ENCODE measurements around the gene TOB1. TPM values are rescaled to one million over a fixed set of nuclear protein-coding genes. Genes with fewer than 3 reads are reported as not detected.

The TOB1 gene
- polyA plus RNA-seq, 1 donor, result 112 TPM

- peaks cover 4% of the 10 kb centered on the region for H3K27me3 ChIP-seq (ENCODE audit: control insufficient read depth, insufficient read depth, low read length)
- no peak overlapping the region for H3K27ac ChIP-seq (ENCODE audit: low read length)
- peaks cover 9% of the 10 kb centered on the region for H3K4me1 ChIP-seq (ENCODE audit: control insufficient read depth, insufficient read depth, low read length)
- H3K36me3 ChIP-seq (ENCODE audit: control insufficient read depth, insufficient read depth, low read length), result no peaks in the 10 kb centered on the region
- DNase-seq, result no peak
- WGBS (ENCODE audit: insufficient coverage, low lambda C conversion rate), result no CpG with 5 or more reads among the region's 29 CpGs
- peaks cover 2% of the 10 kb centered on the region for H3K9me3 ChIP-seq (ENCODE audit: control insufficient read depth, low read depth, low read length)
- H3K4me3 ChIP-seq (ENCODE audit: low read length), result no peak overlapping the region
These were observed 26.4 kb downstream of the TOB1 start for GRCh38 chr17:50839591-50840310.

GRCh38 chr17:50837980-50838954 is 27.9 kb downstream of the TOB1 start:
- H3K27me3 ChIP-seq (ENCODE audit: control insufficient read depth, insufficient read depth, low read length), result peaks cover 7% of the 10 kb centered on the region
- peaks cover 12% of the 10 kb centered on the region for H3K4me1 ChIP-seq (ENCODE audit: control insufficient read depth, insufficient read depth, low read length)
- no peak overlapping the region for H3K4me3 ChIP-seq (ENCODE audit: low read length)
- H3K36me3 ChIP-seq (ENCODE audit: control insufficient read depth, insufficient read depth, low read length), result no peaks in the 10 kb centered on the region
- H3K27ac ChIP-seq (ENCODE audit: low read length), result no peak overlapping the region
- H3K9me3 ChIP-seq (ENCODE audit: control insufficient read depth, low read depth, low read length), result peaks cover 2% of the 10 kb centered on the region
- WGBS (ENCODE audit: insufficient coverage, low lambda C conversion rate), result no CpG with 5 or more reads among the region's 21 CpGs
- no peak for DNase-seq

GRCh38 chr17:50837286-50837979 is 28.7 kb downstream of the TOB1 start:
- DNase-seq, result no peak
- H3K4me1 ChIP-seq (ENCODE audit: control insufficient read depth, insufficient read depth, low read length), result peaks cover 12% of the 10 kb centered on the region
- H3K36me3 ChIP-seq (ENCODE audit: control insufficient read depth, insufficient read depth, low read length), result no peaks in the 10 kb centered on the region
- peaks cover 4% of the 10 kb centered on the region for H3K9me3 ChIP-seq (ENCODE audit: control insufficient read depth, low read depth, low read length)
- no CpG with 5 or more reads among the region's 7 CpGs for WGBS (ENCODE audit: insufficient coverage, low lambda C conversion rate)
- no peak overlapping the region for H3K27ac ChIP-seq (ENCODE audit: low read length)
- peaks cover 7% of the 10 kb centered on the region for H3K27me3 ChIP-seq (ENCODE audit: control insufficient read depth, insufficient read depth, low read length)
- no peak overlapping the region for H3K4me3 ChIP-seq (ENCODE audit: low read length)

GRCh38 chr17:50836826-50837225 is 29.3 kb downstream of the TOB1 start:
- no peak overlapping the region for H3K27ac ChIP-seq (ENCODE audit: low read length)
- H3K36me3 ChIP-seq (ENCODE audit: control insufficient read depth, insufficient read depth, low read length), result no peaks in the 10 kb centered on the region
- H3K27me3 ChIP-seq (ENCODE audit: control insufficient read depth, insufficient read depth, low read length), result peaks cover 7% of the 10 kb centered on the region
- WGBS (ENCODE audit: insufficient coverage, low lambda C conversion rate), result no CpG with 5 or more reads among the region's 11 CpGs
- DNase-seq, result no peak
- peaks cover 4% of the 10 kb centered on the region for H3K9me3 ChIP-seq (ENCODE audit: control insufficient read depth, low read depth, low read length)
- H3K4me1 ChIP-seq (ENCODE audit: control insufficient read depth, insufficient read depth, low read length), result peaks cover 12% of the 10 kb centered on the region
- no peak overlapping the region for H3K4me3 ChIP-seq (ENCODE audit: low read length)

- no peaks in the 10 kb centered on the region for H3K36me3 ChIP-seq (ENCODE audit: control insufficient read depth, insufficient read depth, low read length)
- WGBS (ENCODE audit: insufficient coverage, low lambda C conversion rate), result no CpG with 5 or more reads among the region's 39 CpGs
- peaks cover 7% of the 10 kb centered on the region for H3K27me3 ChIP-seq (ENCODE audit: control insufficient read depth, insufficient read depth, low read length)
- peaks cover 12% of the 10 kb centered on the region for H3K4me1 ChIP-seq (ENCODE audit: control insufficient read depth, insufficient read depth, low read length)
- no peak within 1 kb of the TSS for H3K27ac ChIP-seq (ENCODE audit: low read length)
- peak within 1 kb of the TSS; percentile 24 for H3K4me3 ChIP-seq (ENCODE audit: low read length)
- DNase-seq, result peak in 1 of 2 donors; percentile 53
- H3K9me3 ChIP-seq (ENCODE audit: control insufficient read depth, low read depth, low read length), result peaks cover 4% of the 10 kb centered on the region
These were observed 30.6 kb downstream of the TOB1 start, which contains the start of gene WFIKKN2 for GRCh38 chr17:50835301-50836234. TSS of gene WFIKKN2 (plus strand) at chr17:50835586. CDS start at chr17:50835938, 352 bp downstream.

- Histone ChIP-seq H3K27ac (ENCODE audit: low read length) (no peak overlapping the region), H3K9me3 (ENCODE audit: control insufficient read depth, low read depth, low read length) (peaks cover 4% of the 10 kb centered on the region), H3K36me3 (ENCODE audit: control insufficient read depth, insufficient read depth, low read length) (no peaks in the 10 kb centered on the region), H3K4me3 (ENCODE audit: low read length) (peak overlapping the region; percentile 24), H3K4me1 (ENCODE audit: control insufficient read depth, insufficient read depth, low read length) (peaks cover 12% of the 10 kb centered on the region), H3K27me3 (ENCODE audit: control insufficient read depth, insufficient read depth, low read length) (peaks cover 7% of the 10 kb centered on the region)
- no CpG with 5 or more reads among the region's 38 CpGs for WGBS (ENCODE audit: insufficient coverage, low lambda C conversion rate)
- DNase-seq, result peak in 1 of 2 donors; percentile 53
These were observed 31.5 kb downstream of the TOB1 start for GRCh38 chr17:50834429-50835300.

GRCh38 chr17:50833510-50834428 is 32.4 kb downstream of the TOB1 start:
- H3K27ac ChIP-seq (ENCODE audit: low read length), result no peak overlapping the region
- no peak for DNase-seq
- WGBS (ENCODE audit: insufficient coverage, low lambda C conversion rate), result no CpG with 5 or more reads among the region's 38 CpGs
- no peak overlapping the region for H3K4me3 ChIP-seq (ENCODE audit: low read length)
- peaks cover 12% of the 10 kb centered on the region for H3K4me1 ChIP-seq (ENCODE audit: control insufficient read depth, insufficient read depth, low read length)
- peaks cover 4% of the 10 kb centered on the region for H3K9me3 ChIP-seq (ENCODE audit: control insufficient read depth, low read depth, low read length)
- H3K27me3 ChIP-seq (ENCODE audit: control insufficient read depth, insufficient read depth, low read length), result peaks cover 7% of the 10 kb centered on the region
- no peaks in the 10 kb centered on the region for H3K36me3 ChIP-seq (ENCODE audit: control insufficient read depth, insufficient read depth, low read length)

- Histone ChIP-seq H3K9me3 (ENCODE audit: control insufficient read depth, low read depth, low read length) (peaks cover 4% of the 10 kb centered on the region), H3K36me3 (ENCODE audit: control insufficient read depth, insufficient read depth, low read length) (no peaks in the 10 kb centered on the region), H3K27me3 (ENCODE audit: control insufficient read depth, insufficient read depth, low read length) (peaks cover 7% of the 10 kb centered on the region), H3K4me1 (ENCODE audit: control insufficient read depth, insufficient read depth, low read length) (peaks cover 12% of the 10 kb centered on the region), H3K4me3 (ENCODE audit: low read length) (no peak overlapping the region), H3K27ac (ENCODE audit: low read length) (no peak overlapping the region)
- WGBS (ENCODE audit: insufficient coverage, low lambda C conversion rate), result no CpG with 5 or more reads among the region's 13 CpGs
- no peak for DNase-seq
These were observed 33.2 kb downstream of the TOB1 start for GRCh38 chr17:50832864-50833381.

All from large intestine (tissue), 3 donors.